K562 (cell line): ENCODE results near the gene IL17F. TPM values are rescaled to one million over a fixed set of nuclear protein-coding genes. Genes with fewer than 3 reads are reported as not detected.

ENCODE experiments used
- ATAC-seq: fragments of 200-7000 bp; cut with Tn5 transposase; 3 replicates; pipeline ENCODE4 v1.9.1; 2020; ENCODE audit warnings: moderate library complexity
- BruUV-seq: library from RNA; stranded (reverse); fragments of 400-500 nt; replicated peaks from 2 replicates; lab custom pipeline; 2021; lab: Mats Ljungman, UMichigan
- CTCF ChIA-PET: fragments of 300-600 bp; formaldehyde crosslinking; extraction: SDS; loops from one replicate; lab custom pipeline; 2021; ENCODE audit warnings: low intra/inter-chr PET ratio; lab: Yijun Ruan, JAX
- POLR2A ChIA-PET: fragments of 300-600, 350-650 bp; sonication (Branson Sonifier 250); formaldehyde crosslinking; extraction: SDS; loops from one replicate; lab custom pipeline; 2021; ENCODE audit warnings: antibody characterized with exemption, inconsistent platforms; lab: Yijun Ruan, JAX
- DNase-seq, 4 experiments: peaks; one replicate each; pipeline versions ENCODE4 v3.0.0 to v3.0.0-alpha.2; 2011 to 2018; ENCODE audit warnings: low spot score in 3 of 4, mixed read lengths in 3 of 4; ENCODE audit errors: extremely low read depth in 1 of 4
- FAIRE-seq: peaks from 2 replicates; lab custom pipeline; 2011; peaks lifted over from hg19 to GRCh38; lab: Jason Lieb, UNC
- H2AFZ ChIP-seq: 2 replicates; pipeline ENCODE4 v1.6.0; 2011; ENCODE audit warnings: low read depth, low read length, control low read depth, inconsistent platforms
- H3K27ac ChIP-seq: fragments of 200-600 bp; 3 replicates; pipeline ENCODE4 v1.8.0; 2011; ENCODE audit warnings: low read depth, mild to moderate bottlenecking, control low read depth, inconsistent platforms, low read length, moderate library complexity, mixed read lengths; ENCODE audit errors: extremely low read depth
- H3K27me3 ChIP-seq, 2 experiments: fragments of 300-600 bp in 1 of 2; 2 replicates in 1 of 2; 3 replicates in 1 of 2; pipeline versions ENCODE4 v1.6.0 to v1.8.0; 2011; ENCODE audit warnings: inconsistent platforms in 2 of 2, low read length in 2 of 2, mild to moderate bottlenecking in 1 of 2, mixed read lengths in 1 of 2, moderate library complexity in 1 of 2; ENCODE audit not compliant: control insufficient read depth in 2 of 2, insufficient read depth in 2 of 2
- H3K36me3 ChIP-seq: fragments of 300-600 bp; 3 replicates; pipeline ENCODE4 v1.8.0; 2011; ENCODE audit warnings: mild to moderate bottlenecking, low read length, inconsistent platforms; ENCODE audit not compliant: control insufficient read depth, insufficient read depth
- H3K4me1 ChIP-seq, 2 experiments: fragments of 200-600 bp in 1 of 2; replicated peaks in 1 of 2; 2 replicates in 1 of 2; 3 replicates in 1 of 2; pipeline versions ENCODE4 v1.5.1 to v1.8.0; 2011; ENCODE audit warnings: inconsistent platforms in 2 of 2, low read length in 2 of 2, mild to moderate bottlenecking in 1 of 2, mixed read lengths in 1 of 2, moderate library complexity in 1 of 2; ENCODE audit not compliant: control insufficient read depth in 2 of 2, insufficient read depth in 2 of 2
- H3K4me2 ChIP-seq: 2 replicates; pipeline ENCODE4 v1.6.1; 2011; ENCODE audit warnings: low read length, control low read depth, inconsistent platforms, mixed read lengths; ENCODE audit not compliant: insufficient read depth
- H3K4me3 ChIP-seq: fragments of 200-600 bp; sonication (generic), shearing (Covaris generic); 2 replicates; pipeline ENCODE4 v1.5.1; 2016; ENCODE audit warnings: control low read depth, inconsistent platforms
- H3K79me2 ChIP-seq: fragments of 200-600 bp; 3 replicates; pipeline ENCODE4 v1.8.0; 2011; ENCODE audit warnings: low read length, inconsistent platforms; ENCODE audit not compliant: control insufficient read depth, insufficient read depth
- H3K9ac ChIP-seq, 2 experiments: 2 replicates each; pipeline versions ENCODE4 v1.6.0 to v1.6.1; 2011; ENCODE audit warnings: low read depth in 2 of 2, low read length in 2 of 2, control low read depth in 1 of 2, inconsistent platforms in 1 of 2, mild to moderate bottlenecking in 1 of 2, mixed read lengths in 1 of 2; ENCODE audit not compliant: insufficient read depth in 1 of 2
- H3K9me1 ChIP-seq: one replicate; pipeline ENCODE4 v1.6.0; 2011; ENCODE audit warnings: inconsistent platforms, mild to moderate bottlenecking, low read length, moderate library complexity; ENCODE audit not compliant: control insufficient read depth, insufficient read depth
- H3K9me3 ChIP-seq: replicated peaks from 2 replicates; pipeline ENCODE4 v1.5.1; 2011; ENCODE audit warnings: low read depth, low read length, inconsistent platforms; ENCODE audit not compliant: control insufficient read depth, insufficient read depth
- H4K20me1 ChIP-seq: replicated peaks from 2 replicates; pipeline ENCODE4 v1.6.1; 2011; ENCODE audit warnings: low read length, inconsistent platforms, mixed read lengths; ENCODE audit not compliant: control insufficient read depth, insufficient read depth
- CCNT2 ChIP-seq: IDR thresholded peaks from 2 replicates; pipeline ENCODE4 v1.6.1; 2011; ENCODE audit warnings: borderline replicate concordance, low read depth, mild to moderate bottlenecking, moderate library complexity, mixed read lengths, low read length; ENCODE audit not compliant: insufficient read length; ENCODE audit errors: extremely low read depth
- CHCHD3 ChIP-seq: fragments of 250-450 bp; sonication (Bioruptor Pico); IDR thresholded peaks from 2 replicates; pipeline ENCODE4 v2.1.2; 2022; ENCODE audit warnings: mild to moderate bottlenecking
- DMBX1 ChIP-seq: fragments of 250-450 bp; sonication (Bioruptor Pico); IDR thresholded peaks from 2 replicates; pipeline ENCODE4 v1.8.0; 2022; ENCODE audit warnings: inconsistent platforms, mild to moderate bottlenecking, moderate library complexity, borderline replicate concordance
- EZH2 ChIP-seq: IDR thresholded peaks from 2 replicates; pipeline ENCODE4 v1.6.1; 2012; ENCODE audit warnings: low read depth, mild to moderate bottlenecking, inconsistent platforms, low read length, borderline replicate concordance
- FOXA3 ChIP-seq, 2 experiments: fragments of 450-650 bp in 1 of 2; sonication (generic) in 1 of 2; formaldehyde crosslinking; IDR thresholded peaks in 1 of 2; conservative IDR thresholded peaks in 1 of 2; 2 replicates each; pipeline versions ENCODE4 v1.4.0 to v1.8.0; 2020 to 2022; ENCODE audit warnings: mild to moderate bottlenecking in 2 of 2, missing genetic modification reagents in 1 of 2
- KAT7 ChIP-seq: sonication (generic); formaldehyde crosslinking; IDR thresholded peaks from 2 replicates; pipeline ENCODE4 v1.8.0; 2022; ENCODE audit warnings: missing genetic modification reagents, mild to moderate bottlenecking, borderline replicate concordance
- MCM7 ChIP-seq, 2 experiments: fragments of 450-650 bp; IDR thresholded peaks; 2 replicates each; pipeline ENCODE4 v1.6.1; 2016 to 2018
- MEIS2 ChIP-seq: fragments of 450-650 bp; IDR thresholded peaks from 2 replicates; pipeline ENCODE4 v1.6.1; 2014; ENCODE audit warnings: mild to moderate bottlenecking; ENCODE audit not compliant: partially characterized antibody
- MTA3 ChIP-seq: fragments of 450-650 bp; formaldehyde crosslinking; IDR thresholded peaks from 2 replicates; pipeline ENCODE4 v1.6.1; 2017; ENCODE audit warnings: mild to moderate bottlenecking, borderline replicate concordance
- POLR3A ChIP-seq: IDR thresholded peaks from 2 replicates; pipeline ENCODE4 v1.6.1; 2011; ENCODE audit warnings: borderline replicate concordance, mild to moderate bottlenecking, moderate library complexity; ENCODE audit not compliant: insufficient read length, insufficient read depth; ENCODE audit errors: extremely low read depth
- RBM22 ChIP-seq: fragments of 200-400 bp; formaldehyde crosslinking; IDR thresholded peaks from 2 replicates; pipeline ENCODE4 v1.6.1; 2018; ENCODE audit warnings: low read length, low read depth; ENCODE audit not compliant: poor library complexity, severe bottlenecking
- SRSF7 ChIP-seq: fragments of 200-400 bp; formaldehyde crosslinking; optimal IDR thresholded peaks from 2 replicates; pipeline ENCODE3; 2017; ENCODE audit warnings: mild to moderate bottlenecking, low read depth, low read length
- ZNF561 ChIP-seq: fragments of 450-650 bp; formaldehyde crosslinking; conservative IDR thresholded peaks from 2 replicates; pipeline ENCODE4 v1.4.0; 2020; ENCODE audit warnings: mild to moderate bottlenecking, moderate library complexity
- ZNF655 ChIP-seq: fragments of 250-450 bp; sonication (Bioruptor Pico); IDR thresholded peaks from 2 replicates; pipeline ENCODE4 v1.5.0; 2021
- WGBS: fragments of 100-300 bp; shearing (Covaris generic); methylation state at CpG from one replicate; pipeline ENCODE4 v1.1.6; 2016; ENCODE audit warnings: low coverage, mixed read lengths; ENCODE audit not compliant: insufficient coverage; ENCODE audit errors: missing lambda C conversion rate; 5-methylcytosine and 5-hydroxymethylcytosine counted together
- in situ Hi-C: fragments of 300-500 bp; cut with MboI; formaldehyde crosslinking; loops from 4 replicates; pipeline ENCODE4 v1.15.0; 2018; ENCODE audit warnings: inconsistent platforms, mixed read lengths
- intact Hi-C: fragments of 100-400 bp; cut with micrococcal nuclease; formaldehyde crosslinking; loops from 2 replicates; pipeline ENCODE4 v1.14.2; 2022
- polyA plus RNA-seq, 8 experiments: library from polyadenylated mRNA; depleted of rRNA in 4 of 8; stranded (reverse) in 5 of 8; unstranded in 3 of 8; fragments of >200 nt; fragmentation: Nextera tagmentation in 2 of 8; fragmentation: Illumina TruSeq in 1 of 8; extraction: Ambion mirVana in 2 of 8; extraction: Trizol in 1 of 8; gene quantifications; 2 replicates each; pipeline versions ENCODE4 v1.2.1 to v1.2.3, GENCODE V29; 2011 to 2014; ENCODE audit warnings: inconsistent platforms in 1 of 8, missing spikeins in 1 of 8
- total RNA-seq, 7 experiments: library from RNA; depleted of rRNA in 6 of 7; stranded (reverse); fragments of >200 nt in 6 of 7; fragmentation: Illumina TruSeq in 2 of 7; extraction: Trizol in 2 of 7; gene quantifications; 2 replicates each; pipeline versions ENCODE4 v1.2.1 to v1.2.3, GENCODE V29; 2011 to 2021; ENCODE audit warnings: low replicate concordance in 1 of 7
- TF ChIP-seq, protein P1 (sequence below): fragments of 450-650 bp; formaldehyde crosslinking; IDR thresholded peaks from 2 replicates; pipeline ENCODE4 v1.4.0; 2022; ENCODE audit warnings: missing genetic modification characterization
- TF ChIP-seq, protein P2 (sequence below): fragments of 250-450 bp; sonication (Bioruptor Pico); IDR thresholded peaks from 2 replicates; pipeline ENCODE4 v1.8.0; 2021; ENCODE audit warnings: moderate library complexity, mild to moderate bottlenecking, inconsistent platforms

The IL17F gene
- total and polyA plus RNA-seq, 9 of the 15 experiments (the other 6 are each of a cell fraction or from before 2014, with no cell fraction given) = not detected

GRCh38 chr6:52189974-52190373 lies 54.3 kb downstream of the IL17F start:
- H3K27me3 ChIP-seq = no peaks in the 10 kb centered on the region; a peak in 1 of 5 replicates
- H3K4me1 ChIP-seq = no peaks in the 10 kb centered on the region
- whole genome bisulfite sequencing = 0% methylated on average over 2 of the region's 2 CpGs
- H2AFZ ChIP-seq = no peak overlapping the region
- H3K36me3 ChIP-seq = no peaks in the 10 kb centered on the region
- in situ Hi-C loops (no loop called here), intact Hi-C loops (no loop called here)
- no TSS peak for BruUV-seq
- ChIA-PET POLR2A (no interaction called here), CTCF (no interaction called here)
- H3K79me2 ChIP-seq = no peaks in the 10 kb centered on the region
- no peaks in the 10 kb centered on the region for H3K9me3 ChIP-seq
- no peak for FAIRE-seq
- DNase-seq = no peak
- H3K9me1 ChIP-seq = no peaks in the 10 kb centered on the region
- no peak overlapping the region for H3K4me2 ChIP-seq
- H4K20me1 ChIP-seq = no peaks in the 10 kb centered on the region
- no peak overlapping the region for H3K27ac ChIP-seq
- H3K9ac ChIP-seq = no peak overlapping the region
- no peak for ATAC-seq
- H3K4me3 ChIP-seq = no peak overlapping the region
- no peak for TF ChIP-seq CHCHD3 (CRISPR knock-in tag)
- TF ChIP-seq ZNF561 (CRISPR knock-in tag) = no peak
- no peak for TF ChIP-seq DMBX1 (CRISPR knock-in tag)
- no peak for TF ChIP-seq RBM22
- TF ChIP-seq EZH2 = no peak
- TF ChIP-seq SRSF7 = no peak
- no peak for TF ChIP-seq MEIS2
- TF ChIP-seq, protein P1, sequence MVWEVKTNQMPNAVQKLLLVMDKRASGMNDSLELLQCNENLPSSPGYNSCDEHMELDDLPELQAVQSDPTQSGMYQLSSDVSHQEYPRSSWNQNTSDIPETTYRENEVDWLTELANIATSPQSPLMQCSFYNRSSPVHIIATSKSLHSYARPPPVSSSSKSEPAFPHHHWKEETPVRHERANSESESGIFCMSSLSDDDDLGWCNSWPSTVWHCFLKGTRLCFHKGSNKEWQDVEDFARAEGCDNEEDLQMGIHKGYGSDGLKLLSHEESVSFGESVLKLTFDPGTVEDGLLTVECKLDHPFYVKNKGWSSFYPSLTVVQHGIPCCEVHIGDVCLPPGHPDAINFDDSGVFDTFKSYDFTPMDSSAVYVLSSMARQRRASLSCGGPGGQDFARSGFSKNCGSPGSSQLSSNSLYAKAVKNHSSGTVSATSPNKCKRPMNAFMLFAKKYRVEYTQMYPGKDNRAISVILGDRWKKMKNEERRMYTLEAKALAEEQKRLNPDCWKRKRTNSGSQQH (CRISPR knock-in tag) = no peak
- no peak for TF ChIP-seq FOXA3 (CRISPR knock-in tag; conservative IDR thresholded peaks at IDR 0.05 in 1 of 2, IDR thresholded peaks at IDR 0.05 in 1 of 2)
- TF ChIP-seq, protein P2, sequence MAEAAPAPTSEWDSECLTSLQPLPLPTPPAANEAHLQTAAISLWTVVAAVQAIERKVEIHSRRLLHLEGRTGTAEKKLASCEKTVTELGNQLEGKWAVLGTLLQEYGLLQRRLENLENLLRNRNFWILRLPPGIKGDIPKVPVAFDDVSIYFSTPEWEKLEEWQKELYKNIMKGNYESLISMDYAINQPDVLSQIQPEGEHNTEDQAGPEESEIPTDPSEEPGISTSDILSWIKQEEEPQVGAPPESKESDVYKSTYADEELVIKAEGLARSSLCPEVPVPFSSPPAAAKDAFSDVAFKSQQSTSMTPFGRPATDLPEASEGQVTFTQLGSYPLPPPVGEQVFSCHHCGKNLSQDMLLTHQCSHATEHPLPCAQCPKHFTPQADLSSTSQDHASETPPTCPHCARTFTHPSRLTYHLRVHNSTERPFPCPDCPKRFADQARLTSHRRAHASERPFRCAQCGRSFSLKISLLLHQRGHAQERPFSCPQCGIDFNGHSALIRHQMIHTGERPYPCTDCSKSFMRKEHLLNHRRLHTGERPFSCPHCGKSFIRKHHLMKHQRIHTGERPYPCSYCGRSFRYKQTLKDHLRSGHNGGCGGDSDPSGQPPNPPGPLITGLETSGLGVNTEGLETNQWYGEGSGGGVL (CRISPR knock-in tag) = no peak
- no peak for TF ChIP-seq KAT7
- no peak for TF ChIP-seq MCM7 (IDR thresholded peaks at IDR 0.05)
- no peak for TF ChIP-seq POLR3A
- TF ChIP-seq MTA3 = no peak
- no peak for TF ChIP-seq CCNT2
- TF ChIP-seq ZNF655 (CRISPR knock-in tag) = no peak
